Endothelial cell of umbilical vein (primary cell): ENCODE results near the gene PRRG1.

Source experiments
- CTCF ChIP-seq, 2 donors: IDR thresholded peaks; 1 replicate in 1 of 2; 2 replicates in 1 of 2; pipeline ENCODE4 v1.5.1; 2011; ENCODE audit warnings: low read length in 2 of 2, mild to moderate bottlenecking in 2 of 2, moderate library complexity in 2 of 2, control low read depth in 1 of 2, inconsistent platforms in 1 of 2, low read depth in 1 of 2; ENCODE audit not compliant: insufficient read depth in 1 of 2; ENCODE audit errors: extremely low read depth in 1 of 2
- EZH2 ChIP-seq: IDR thresholded peaks from 2 replicates; pipeline ENCODE4 v1.6.1; 2012; ENCODE audit warnings: borderline replicate concordance, low read depth, mild to moderate bottlenecking, moderate library complexity, low read length, inconsistent platforms; ENCODE audit not compliant: severe bottlenecking
- FOS ChIP-seq: IDR thresholded peaks from 2 replicates; pipeline ENCODE4 v1.6.1; 2011; ENCODE audit warnings: mild to moderate bottlenecking, low read length, moderate library complexity, borderline replicate concordance; ENCODE audit not compliant: insufficient read depth
- JUN ChIP-seq: IDR thresholded peaks from 2 replicates; pipeline ENCODE4 v1.6.1; 2011; ENCODE audit warnings: borderline replicate concordance, low read depth; ENCODE audit not compliant: insufficient read length, insufficient read depth
- MYC ChIP-seq: IDR thresholded peaks from one replicate; pipeline ENCODE4 v1.6.1; 2011; ENCODE audit warnings: mild to moderate bottlenecking, low read depth, low read length
- POLR2A ChIP-seq: IDR thresholded peaks from 2 replicates; pipeline ENCODE4 v1.6.1; 2012; ENCODE audit warnings: low read depth, mild to moderate bottlenecking, control low read depth, low read length

- TF ChIP-seq CTCF (IDR thresholded peaks at IDR 0.05; ENCODE audit: extremely low read depth in 1 of 2, insufficient read depth in 1 of 2, low read depth in 1 of 2, low read length in 2 of 2) (no peak), POLR2A (no peak), MYC (no peak), EZH2 (no peak), FOS (no peak), JUN (no peak)
Measured at GRCh38 chrX:37370499-37371141, 21.5 kb downstream of the PRRG1 start.
